ENCODE measurements around the gene PHACTR1.

Gene PHACTR1

GRCh38 chr6:12916006-12916405, 199.4 kb downstream of the PHACTR1 start:
- no peak for TF ChIP-seq CSDC2 (CRISPR knock-in tag; IDR thresholded peaks at IDR 0.05)
- no peak for TF ChIP-seq RARB (CRISPR knock-in tag; IDR thresholded peaks at IDR 0.05)
- TF ChIP-seq BACH2 (CRISPR knock-in tag; IDR thresholded peaks at IDR 0.05; ENCODE audit: borderline replicate concordance) = no peak
- TF ChIP-seq TOX (CRISPR knock-in tag; IDR thresholded peaks at IDR 0.05; ENCODE audit: borderline replicate concordance) = no peak
- TF ChIP-seq GLIS3 (CRISPR knock-in tag; IDR thresholded peaks at IDR 0.05) = no peak
- TF ChIP-seq ISL1 (CRISPR knock-in tag; IDR thresholded peaks at IDR 0.05) = no peak
- TF ChIP-seq TCF4 (CRISPR knock-in tag; IDR thresholded peaks at IDR 0.05; ENCODE audit: borderline replicate concordance) = no peak
- TF ChIP-seq ZFP30 (CRISPR knock-in tag; IDR thresholded peaks at IDR 0.05) = no peak
- TF ChIP-seq ZC3H10 (CRISPR knock-in tag; IDR thresholded peaks at IDR 0.05) = no peak
- TF ChIP-seq, protein P1, sequence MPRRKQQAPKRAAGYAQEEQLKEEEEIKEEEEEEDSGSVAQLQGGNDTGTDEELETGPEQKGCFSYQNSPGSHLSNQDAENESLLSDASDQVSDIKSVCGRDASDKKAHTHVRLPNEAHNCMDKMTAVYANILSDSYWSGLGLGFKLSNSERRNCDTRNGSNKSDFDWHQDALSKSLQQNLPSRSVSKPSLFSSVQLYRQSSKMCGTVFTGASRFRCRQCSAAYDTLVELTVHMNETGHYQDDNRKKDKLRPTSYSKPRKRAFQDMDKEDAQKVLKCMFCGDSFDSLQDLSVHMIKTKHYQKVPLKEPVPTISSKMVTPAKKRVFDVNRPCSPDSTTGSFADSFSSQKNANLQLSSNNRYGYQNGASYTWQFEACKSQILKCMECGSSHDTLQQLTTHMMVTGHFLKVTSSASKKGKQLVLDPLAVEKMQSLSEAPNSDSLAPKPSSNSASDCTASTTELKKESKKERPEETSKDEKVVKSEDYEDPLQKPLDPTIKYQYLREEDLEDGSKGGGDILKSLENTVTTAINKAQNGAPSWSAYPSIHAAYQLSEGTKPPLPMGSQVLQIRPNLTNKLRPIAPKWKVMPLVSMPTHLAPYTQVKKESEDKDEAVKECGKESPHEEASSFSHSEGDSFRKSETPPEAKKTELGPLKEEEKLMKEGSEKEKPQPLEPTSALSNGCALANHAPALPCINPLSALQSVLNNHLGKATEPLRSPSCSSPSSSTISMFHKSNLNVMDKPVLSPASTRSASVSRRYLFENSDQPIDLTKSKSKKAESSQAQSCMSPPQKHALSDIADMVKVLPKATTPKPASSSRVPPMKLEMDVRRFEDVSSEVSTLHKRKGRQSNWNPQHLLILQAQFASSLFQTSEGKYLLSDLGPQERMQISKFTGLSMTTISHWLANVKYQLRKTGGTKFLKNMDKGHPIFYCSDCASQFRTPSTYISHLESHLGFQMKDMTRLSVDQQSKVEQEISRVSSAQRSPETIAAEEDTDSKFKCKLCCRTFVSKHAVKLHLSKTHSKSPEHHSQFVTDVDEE (CRISPR knock-in tag; IDR thresholded peaks at IDR 0.05) = no peak
- no peak for TF ChIP-seq POU6F1 (CRISPR knock-in tag; IDR thresholded peaks at IDR 0.05; ENCODE audit: borderline replicate concordance, low read depth)
- no peak for ATAC-seq

- TF ChIP-seq OSR1 (CRISPR knock-in tag; IDR thresholded peaks at IDR 0.05) (no peak), CSDC2 (CRISPR knock-in tag; IDR thresholded peaks at IDR 0.05) (no peak), PPARA (CRISPR knock-in tag; IDR thresholded peaks at IDR 0.05; ENCODE audit: borderline replicate concordance) (no peak), ZNF565 (CRISPR knock-in tag; conservative IDR thresholded peaks at IDR 0.05; ENCODE audit: low read depth) (no peak), ISL1 (CRISPR knock-in tag; IDR thresholded peaks at IDR 0.05) (no peak), POU6F1 (CRISPR knock-in tag; IDR thresholded peaks at IDR 0.05; ENCODE audit: borderline replicate concordance, low read depth) (no peak), ZFP30 (CRISPR knock-in tag; IDR thresholded peaks at IDR 0.05) (no peak), SNAI2 (CRISPR knock-in tag; IDR thresholded peaks at IDR 0.05) (no peak), TCF4 (CRISPR knock-in tag; IDR thresholded peaks at IDR 0.05; ENCODE audit: borderline replicate concordance) (no peak), PATZ1 (CRISPR knock-in tag; IDR thresholded peaks at IDR 0.05; ENCODE audit: borderline replicate concordance) (no peak), RARB (CRISPR knock-in tag; IDR thresholded peaks at IDR 0.05) (no peak)
- TF ChIP-seq, protein P2, sequence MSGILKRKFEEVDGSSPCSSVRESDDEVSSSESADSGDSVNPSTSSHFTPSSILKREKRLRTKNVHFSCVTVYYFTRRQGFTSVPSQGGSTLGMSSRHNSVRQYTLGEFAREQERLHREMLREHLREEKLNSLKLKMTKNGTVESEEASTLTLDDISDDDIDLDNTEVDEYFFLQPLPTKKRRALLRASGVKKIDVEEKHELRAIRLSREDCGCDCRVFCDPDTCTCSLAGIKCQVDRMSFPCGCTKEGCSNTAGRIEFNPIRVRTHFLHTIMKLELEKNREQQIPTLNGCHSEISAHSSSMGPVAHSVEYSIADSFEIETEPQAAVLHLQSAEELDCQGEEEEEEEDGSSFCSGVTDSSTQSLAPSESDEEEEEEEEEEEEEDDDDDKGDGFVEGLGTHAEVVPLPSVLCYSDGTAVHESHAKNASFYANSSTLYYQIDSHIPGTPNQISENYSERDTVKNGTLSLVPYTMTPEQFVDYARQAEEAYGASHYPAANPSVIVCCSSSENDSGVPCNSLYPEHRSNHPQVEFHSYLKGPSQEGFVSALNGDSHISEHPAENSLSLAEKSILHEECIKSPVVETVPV (CRISPR knock-in tag; IDR thresholded peaks at IDR 0.05) = no peak
- TF ChIP-seq, protein P3, sequence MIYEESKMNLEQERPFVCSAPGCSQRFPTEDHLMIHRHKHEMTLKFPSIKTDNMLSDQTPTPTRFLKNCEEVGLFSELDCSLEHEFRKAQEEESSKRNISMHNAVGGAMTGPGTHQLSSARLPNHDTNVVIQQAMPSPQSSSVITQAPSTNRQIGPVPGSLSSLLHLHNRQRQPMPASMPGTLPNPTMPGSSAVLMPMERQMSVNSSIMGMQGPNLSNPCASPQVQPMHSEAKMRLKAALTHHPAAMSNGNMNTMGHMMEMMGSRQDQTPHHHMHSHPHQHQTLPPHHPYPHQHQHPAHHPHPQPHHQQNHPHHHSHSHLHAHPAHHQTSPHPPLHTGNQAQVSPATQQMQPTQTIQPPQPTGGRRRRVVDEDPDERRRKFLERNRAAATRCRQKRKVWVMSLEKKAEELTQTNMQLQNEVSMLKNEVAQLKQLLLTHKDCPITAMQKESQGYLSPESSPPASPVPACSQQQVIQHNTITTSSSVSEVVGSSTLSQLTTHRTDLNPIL (CRISPR knock-in tag; IDR thresholded peaks at IDR 0.05; ENCODE audit: low read depth) = no peak
- TF ChIP-seq, protein P1 (CRISPR knock-in tag; IDR thresholded peaks at IDR 0.05) = no peak
- no peak for ATAC-seq
Measured at GRCh38 chr6:12916420-12917136, 200.0 kb downstream of the PHACTR1 start.

Measured in SK-N-SH treated with all-trans-retinoic acid at 6 μM for 48 hours (cell line).